GM11168 (cell line): ENCODE data around the gene ALX3.
"Not testable (repeated sequence)": the region's sequence is repeated elsewhere in the genome, so short reads cannot be mapped to it uniquely, and the experiment has no call there.

Experiments used
- in situ Hi-C: fragments of 300-500 bp; cut with MboI; formaldehyde crosslinking; loops from one replicate; pipeline ENCODE4 v1.12.0; 2022; ENCODE audit warnings: low sequenced_read_pairs; ENCODE audit not compliant: unreplicated experiment

The ALX3 gene

DNA sequence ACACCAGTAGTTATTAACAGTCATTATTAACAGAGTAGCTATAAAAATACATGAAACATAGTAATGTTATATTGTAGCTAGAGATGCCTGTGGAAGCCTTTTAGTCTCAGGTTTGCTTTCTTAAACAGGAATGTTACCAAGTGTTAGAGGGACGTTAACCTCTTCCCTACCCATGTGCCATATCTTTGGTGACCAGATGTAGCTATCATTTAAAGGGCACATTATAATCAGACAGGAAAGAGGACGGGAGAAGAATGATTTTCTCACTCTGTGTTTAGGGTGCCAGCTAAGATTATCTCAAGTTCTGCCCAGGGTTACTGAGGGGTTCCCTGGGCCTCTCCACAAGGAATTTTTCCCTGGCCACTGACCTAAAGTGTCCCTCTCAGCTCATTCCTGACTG, 20.9 kb upstream of the ALX3 start:
- in situ Hi-C loops = no loop called here

DNA sequence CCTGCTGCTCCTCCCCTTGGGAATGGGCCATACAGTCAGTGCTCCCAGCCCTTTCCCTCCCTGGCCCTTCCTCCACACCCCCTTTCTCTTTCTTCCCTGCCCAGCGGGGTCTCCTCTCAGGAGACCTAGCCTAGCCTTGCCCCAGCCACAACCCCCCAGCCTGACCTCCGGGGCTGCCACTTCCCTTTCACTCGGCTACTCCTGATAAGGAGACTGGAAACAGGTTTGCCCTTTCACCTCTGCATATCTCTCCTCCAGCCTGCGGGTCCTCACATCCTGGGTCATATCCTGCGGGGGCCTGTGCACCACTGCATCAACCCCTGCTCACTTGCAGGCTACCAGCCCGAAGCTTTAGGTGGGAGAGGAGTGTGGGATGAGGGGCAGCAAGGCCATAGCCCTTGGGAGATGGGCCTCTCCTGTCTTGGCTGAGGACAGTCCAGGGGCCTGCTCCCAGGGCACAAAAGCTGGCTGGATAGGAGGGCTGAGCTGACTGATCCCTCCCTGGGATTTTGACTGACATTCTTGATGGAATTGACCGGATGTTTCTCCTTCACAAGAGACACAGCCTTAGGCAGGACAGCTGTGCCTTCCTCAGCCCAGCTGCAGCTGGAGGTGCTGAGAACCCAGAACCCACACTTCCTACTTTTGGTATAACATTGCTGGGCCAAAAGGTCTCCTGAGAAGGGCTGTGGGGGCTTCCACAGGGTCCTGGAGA, 19.2 kb upstream of the ALX3 start:
- in situ Hi-C loops = no loop called here

- in situ Hi-C loops = no loop called here
Observed at GRCh38 chr1:110088739-110089316, 18.4 kb upstream of the ALX3 start.

GRCh38 chr1:110087812-110088738, 17.6 kb upstream of the ALX3 start:
- in situ Hi-C loops = no loop called here

GRCh38 chr1:110086961-110087360, 16.5 kb upstream of the ALX3 start:
- in situ Hi-C loops = no loop called here

DNA sequence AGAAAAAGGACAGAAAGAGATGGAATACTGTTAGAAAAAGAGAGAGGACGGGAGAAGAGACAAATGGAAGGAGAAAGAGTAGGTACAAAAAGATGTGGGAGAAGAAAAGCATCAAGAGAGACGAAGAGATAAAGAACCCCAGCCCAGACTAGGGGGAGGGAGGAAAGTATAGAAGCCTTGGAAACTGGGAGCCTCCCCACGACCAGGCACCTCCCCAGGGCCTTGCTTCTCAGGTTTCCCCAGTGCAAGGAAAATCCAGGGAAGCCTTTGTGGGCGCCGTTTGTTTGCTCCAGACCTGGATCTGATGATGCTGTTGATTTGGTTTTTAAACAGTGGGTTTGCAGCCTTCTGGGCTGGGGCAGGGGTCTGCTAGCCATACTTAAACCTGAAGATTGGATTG, 15.2 kb upstream of the ALX3 start:
- in situ Hi-C loops = no loop called here

DNA sequence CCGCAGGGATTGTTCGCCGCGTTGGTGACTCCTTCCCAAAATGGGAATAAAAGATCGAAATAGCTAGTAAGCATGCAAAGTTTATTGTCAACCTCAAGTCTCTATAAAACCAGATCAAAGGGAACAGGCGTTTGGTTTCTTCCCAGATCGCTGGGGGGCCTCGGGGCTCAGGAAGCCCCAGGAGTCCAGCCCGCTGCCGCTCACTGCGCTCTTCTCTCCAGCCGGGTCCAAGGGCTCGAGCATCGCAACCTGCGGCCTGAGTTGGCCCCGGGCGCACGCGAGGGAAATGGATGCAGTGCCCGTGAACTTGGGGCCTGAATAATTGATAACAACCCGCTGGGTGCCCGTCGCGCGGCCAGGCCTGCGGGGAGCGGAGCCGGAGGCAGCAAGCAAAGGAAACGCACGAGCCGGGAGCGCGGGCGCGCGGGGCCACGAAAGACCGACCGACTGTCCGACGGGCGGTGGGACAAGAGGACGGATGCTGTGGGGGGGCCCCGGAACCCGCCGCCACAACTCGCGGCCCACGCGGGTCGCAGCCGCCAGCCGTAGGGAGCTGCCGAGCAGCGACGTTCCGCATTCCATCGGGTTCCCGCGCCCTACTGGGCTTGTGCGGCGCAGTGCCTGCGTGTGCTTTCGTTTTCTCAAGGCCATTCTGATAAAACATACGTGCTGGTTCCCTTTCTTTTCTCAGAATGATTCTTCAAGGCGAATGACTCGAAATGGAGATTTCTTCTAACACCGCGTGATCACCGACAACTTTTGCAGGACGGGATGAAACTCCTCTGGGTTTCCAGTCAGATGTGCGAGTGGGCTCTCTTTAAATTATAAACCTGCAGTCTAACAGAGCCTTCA, 14.0 kb upstream of the ALX3 start:
- in situ Hi-C loops = no loop called here

DNA sequence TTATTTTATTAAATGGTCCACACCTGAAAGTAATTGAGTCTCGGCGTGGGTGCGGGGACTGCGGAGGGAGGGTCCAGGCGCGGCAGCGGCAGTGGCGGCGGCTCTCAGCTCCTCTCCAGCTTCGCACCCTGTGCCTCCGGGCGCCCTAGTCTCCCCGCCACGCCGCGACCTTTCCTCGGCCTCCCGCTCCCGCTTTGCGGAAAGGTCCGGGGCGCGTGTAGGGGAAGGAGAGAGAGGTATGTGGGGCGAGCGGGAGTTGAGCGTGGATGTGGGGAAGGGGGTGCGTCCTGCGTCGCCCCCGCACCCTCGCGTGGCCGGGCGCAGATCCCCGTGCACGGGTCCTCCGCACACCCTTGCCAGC, 13.4 kb upstream of the ALX3 start:
- in situ Hi-C loops = no loop called here

DNA sequence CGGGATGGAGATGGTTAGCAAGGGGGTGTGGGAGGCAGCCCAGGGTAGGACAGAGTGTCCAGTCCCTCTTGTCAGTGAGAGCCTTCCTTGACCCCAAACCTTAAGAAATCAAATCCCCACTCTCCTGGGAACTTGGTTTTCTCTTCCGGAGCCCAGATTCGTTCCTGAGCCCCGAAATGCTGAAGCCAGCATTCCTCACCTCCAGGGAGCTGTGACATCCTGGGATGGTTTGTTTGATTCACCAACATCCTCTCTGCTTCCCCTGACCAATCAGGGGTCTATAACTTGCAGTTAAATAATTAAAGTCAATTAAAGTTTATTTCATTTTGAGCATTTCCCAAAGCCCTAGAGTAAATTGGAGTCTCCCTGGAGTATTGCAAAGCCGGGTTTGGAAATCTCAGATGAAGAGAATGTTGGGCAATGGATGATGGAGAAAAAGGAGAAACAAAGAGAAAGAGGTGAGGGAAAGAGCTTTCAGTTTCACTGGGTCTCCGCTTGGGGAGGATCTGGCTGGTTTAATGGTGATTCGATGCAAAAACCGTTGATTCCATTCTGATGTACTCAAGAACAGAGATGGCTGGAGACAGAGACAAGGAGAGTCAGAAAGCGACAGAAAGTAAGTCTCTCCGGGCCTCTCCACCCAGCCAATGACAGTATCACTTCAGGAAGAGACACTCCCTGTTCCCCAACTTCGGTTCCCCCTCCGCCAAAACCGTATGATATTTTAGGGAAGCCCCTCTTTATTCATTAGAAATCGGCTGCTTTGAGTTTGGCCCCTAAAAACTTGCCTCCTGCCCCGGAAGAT, 12.8 kb upstream of the ALX3 start:
- in situ Hi-C loops = no loop called here

- in situ Hi-C loops = no loop called here
Observed at GRCh38 chr1:110082477-110082876, 12.0 kb upstream of the ALX3 start.

GRCh38 chr1:110081061-110081460, 10.6 kb upstream of the ALX3 start:
- in situ Hi-C loops = no loop called here

GRCh38 chr1:110079995-110080394, 9.5 kb upstream of the ALX3 start:
- in situ Hi-C loops = not testable (repeated sequence)

DNA sequence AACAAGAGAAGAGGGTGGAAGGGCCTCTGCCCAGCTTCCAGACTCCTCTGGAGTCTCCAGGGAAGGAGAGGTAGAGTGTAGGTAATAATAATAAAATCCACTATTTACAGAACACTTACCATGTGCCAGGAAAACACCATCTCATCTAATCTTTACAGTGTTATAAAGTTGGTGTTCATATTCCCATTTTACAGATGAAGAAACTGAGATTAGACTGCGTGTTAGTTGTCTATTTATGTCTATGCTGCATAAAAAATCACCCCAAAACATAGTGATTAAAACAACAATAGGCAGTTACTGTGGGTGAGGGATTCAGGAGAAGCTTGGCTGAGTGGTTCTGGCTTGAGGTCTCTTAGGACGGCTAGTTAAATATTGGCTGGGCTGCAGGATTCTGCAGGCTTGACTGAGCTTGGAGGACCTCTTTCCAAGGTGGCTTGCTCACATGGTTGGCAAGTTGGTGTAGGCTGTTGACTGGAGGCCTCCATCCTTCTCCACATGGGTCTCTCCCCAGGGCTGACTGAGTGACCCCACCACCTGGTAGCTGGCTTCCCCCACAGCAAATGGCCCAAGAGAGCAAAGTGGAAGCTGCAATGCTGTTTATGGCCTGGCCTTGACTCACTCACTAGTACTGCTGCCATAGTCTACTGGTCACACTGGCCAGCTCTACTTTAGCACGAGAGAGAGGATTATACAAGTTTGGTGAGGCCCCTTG, 6.5 kb upstream of the ALX3 start:
- in situ Hi-C loops = no loop called here

DNA sequence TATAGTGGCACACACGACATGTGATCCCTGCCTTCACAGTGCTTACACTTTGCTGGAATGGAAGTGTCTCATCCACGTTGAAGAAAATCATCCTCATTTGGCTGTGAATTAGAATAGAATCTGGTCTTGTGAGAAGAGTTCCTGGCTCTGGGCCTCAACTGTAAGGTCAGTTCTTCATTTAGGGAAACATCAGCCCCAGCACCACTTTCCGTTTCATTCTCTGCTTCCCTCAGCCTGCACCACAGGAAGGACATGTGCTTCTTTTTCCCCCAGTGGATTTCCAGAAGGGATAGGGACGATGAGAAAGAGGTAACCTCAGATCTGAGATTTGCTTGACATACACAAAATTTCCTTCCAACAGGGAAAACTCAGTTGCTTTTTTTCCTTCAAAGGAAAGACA, 3.7 kb upstream of the ALX3 start:
- in situ Hi-C loops = no loop called here

GRCh38 chr1:110070282-110070669, 196 bp downstream of the ALX3 start:
- in situ Hi-C loops = no loop called here

DNA sequence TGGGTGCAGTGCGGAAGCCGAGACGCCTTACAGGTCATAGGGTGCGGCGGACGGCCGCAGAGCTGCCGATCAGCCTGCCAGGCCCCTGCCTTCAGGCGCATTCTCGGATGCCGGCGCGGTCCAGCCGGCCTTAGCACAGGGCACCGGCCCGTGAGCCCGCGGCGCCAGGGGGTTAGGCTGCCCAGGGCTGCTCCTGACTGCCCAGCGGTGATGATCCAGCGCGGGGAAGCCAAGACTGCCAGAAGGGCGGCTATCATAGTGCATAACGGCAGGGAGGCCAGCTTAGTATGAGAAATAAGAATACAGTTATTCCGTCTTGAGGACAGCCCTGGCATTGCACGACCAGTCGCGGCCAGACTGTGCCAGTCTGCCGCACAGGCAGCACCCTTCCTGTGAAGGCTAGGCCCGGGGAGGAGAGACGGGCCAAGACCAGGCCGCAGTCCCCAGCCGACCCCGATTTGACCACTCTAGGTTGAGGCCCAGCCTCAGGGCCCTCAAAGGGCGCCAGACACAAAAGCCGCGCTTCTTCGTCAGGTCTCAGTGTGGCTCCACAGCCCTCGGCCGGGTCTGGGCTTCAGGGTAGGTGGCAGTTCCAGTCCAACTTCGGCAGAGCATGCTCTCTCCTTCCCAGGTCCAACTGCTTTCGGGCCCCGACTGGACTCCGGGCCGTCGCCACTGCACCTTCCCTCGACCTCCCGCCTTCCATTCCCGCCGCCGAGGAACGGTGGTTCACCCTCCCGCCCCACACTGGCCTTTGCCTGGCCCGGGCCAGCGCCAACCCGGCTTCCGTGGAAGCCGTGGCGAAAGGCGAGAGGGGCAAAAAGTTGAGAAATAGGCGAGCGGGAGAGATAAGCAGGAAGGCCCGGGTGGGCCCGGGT, 829 bp downstream of the ALX3 start:
- in situ Hi-C loops = no loop called here

DNA sequence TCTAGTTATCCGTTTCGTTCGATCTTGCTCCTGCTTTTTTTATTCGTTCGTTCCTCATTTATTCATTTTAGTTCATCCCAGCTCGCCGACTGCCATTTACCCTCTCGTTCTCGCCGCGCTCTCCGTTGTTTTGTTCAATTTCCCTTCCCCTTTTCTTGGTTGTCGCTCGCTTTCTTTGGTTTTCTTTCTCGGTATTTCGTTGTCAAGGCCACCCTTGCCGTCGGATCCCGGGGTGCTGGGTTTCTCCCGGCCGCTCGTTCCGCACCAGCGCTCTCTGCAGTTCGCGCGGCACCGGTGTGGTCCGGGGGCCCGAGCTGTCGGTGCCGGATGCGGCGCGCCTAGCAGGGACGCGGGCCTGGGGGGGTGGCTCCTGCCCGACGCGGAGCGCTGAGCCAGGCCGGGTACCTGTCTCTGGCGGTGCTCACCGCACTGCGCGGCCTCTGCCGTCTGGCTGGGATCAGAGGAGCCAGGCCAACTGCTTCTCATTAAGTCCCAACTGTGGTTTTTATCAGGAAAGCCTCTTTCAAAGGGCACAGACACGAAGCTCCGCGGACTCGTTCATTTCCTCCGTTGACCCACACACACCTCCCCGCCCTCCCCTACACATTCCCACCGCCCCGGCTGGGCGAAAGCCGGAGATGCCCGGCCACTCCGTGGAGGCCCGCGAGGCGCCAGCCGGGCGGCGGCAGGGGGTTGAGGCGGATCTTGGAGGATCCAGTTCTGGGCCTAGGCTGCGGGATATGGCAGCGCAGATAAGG, 1.6 kb downstream of the ALX3 start:
- in situ Hi-C loops = no loop called here
